Duodenal mucosa (tissue), 2 donors: ENCODE measurements around the gene TMTC2.

ENCODE experiments used
- H3K27ac ChIP-seq: one replicate; pipeline ENCODE4 v1.7.0; 2013; ENCODE audit warnings: low read depth, low read length
- H3K27me3 ChIP-seq, 2 donors: one replicate each; pipeline ENCODE4 v1.7.0; 2013; ENCODE audit warnings: low read length in 2 of 2, control low read depth in 1 of 2; ENCODE audit not compliant: insufficient read depth in 2 of 2, control insufficient read depth in 1 of 2
- H3K36me3 ChIP-seq, 2 donors: one replicate each; pipeline ENCODE4 v1.7.0; 2013; ENCODE audit warnings: low read length in 2 of 2, control low read depth in 1 of 2; ENCODE audit not compliant: insufficient read depth in 2 of 2, control insufficient read depth in 1 of 2
- H3K4me1 ChIP-seq, 2 donors: one replicate each; pipeline ENCODE4 v1.7.0; 2013; ENCODE audit warnings: low read length in 2 of 2, control low read depth in 1 of 2; ENCODE audit not compliant: insufficient read depth in 2 of 2, control insufficient read depth in 1 of 2
- H3K4me3 ChIP-seq, 2 donors: one replicate each; pipeline ENCODE4 v1.7.0; 2013; ENCODE audit warnings: low read length in 2 of 2, low read depth in 1 of 2
- H3K9ac ChIP-seq, 2 donors: one replicate each; pipeline ENCODE4 v1.7.0; 2013; ENCODE audit warnings: low read length in 2 of 2, low read depth in 1 of 2
- H3K9me3 ChIP-seq, 2 donors: one replicate each; pipeline ENCODE4 v1.7.0; 2013; ENCODE audit warnings: low read length in 2 of 2, control low read depth in 1 of 2; ENCODE audit not compliant: control insufficient read depth in 1 of 2

The TMTC2 gene

GRCh38 chr12:82931349-82932116, 244.8 kb downstream of the TMTC2 start:
- Histone ChIP-seq H3K36me3 (no peaks in the 10 kb centered on the region), H3K9ac (no peak overlapping the region), H3K9me3 (no peaks in the 10 kb centered on the region), H3K27me3 (no peaks in the 10 kb centered on the region), H3K27ac (no peak overlapping the region), H3K4me3 (no peak overlapping the region), H3K4me1 (no peaks in the 10 kb centered on the region)

DNA sequence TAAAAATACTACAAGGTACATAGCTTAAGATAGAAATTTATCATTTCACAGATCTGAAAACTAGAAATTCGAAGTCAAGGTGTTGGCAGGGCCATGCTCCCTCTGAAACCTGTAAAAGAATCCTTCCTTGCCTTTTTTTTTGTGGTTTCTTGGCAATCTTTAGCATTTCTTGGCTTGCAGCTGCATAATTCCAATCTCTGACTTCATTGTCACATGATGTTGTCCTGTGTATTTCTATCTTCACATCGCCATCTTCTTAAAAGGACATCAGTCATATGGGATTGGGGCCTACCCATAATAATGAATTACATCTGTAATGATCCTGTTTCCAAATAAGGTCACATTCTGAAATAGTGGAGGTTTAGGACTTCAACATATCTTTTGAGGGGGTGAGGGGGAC, 250.4 kb downstream of the TMTC2 start:
- no peak overlapping the region for H3K27ac ChIP-seq
- H3K27me3 ChIP-seq = no peaks in the 10 kb centered on the region
- no peaks in the 10 kb centered on the region for H3K4me1 ChIP-seq
- H3K4me3 ChIP-seq = no peak overlapping the region
- H3K36me3 ChIP-seq = no peaks in the 10 kb centered on the region
- no peaks in the 10 kb centered on the region for H3K9me3 ChIP-seq
- no peak overlapping the region for H3K9ac ChIP-seq

DNA sequence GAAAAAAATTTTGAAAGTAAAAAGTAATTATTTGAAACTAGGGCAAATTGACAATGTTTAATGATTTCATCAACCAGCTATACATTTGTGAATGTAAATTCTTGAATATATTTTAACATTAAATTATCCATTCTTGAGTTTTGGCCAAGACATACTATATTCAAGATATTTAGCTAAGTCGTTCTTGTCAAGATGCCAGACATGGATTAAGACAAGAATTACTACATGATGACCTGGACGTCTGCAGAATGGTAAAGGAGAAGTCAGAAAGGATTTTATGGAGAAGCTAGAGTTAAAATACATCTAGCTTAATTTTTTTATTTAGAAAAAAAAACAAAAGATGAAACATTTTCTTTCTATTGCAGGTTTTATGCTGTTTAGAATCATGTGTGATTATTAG, 255.8 kb downstream of the TMTC2 start:
- Histone ChIP-seq H3K9ac (no peak overlapping the region), H3K36me3 (no peaks in the 10 kb centered on the region), H3K27me3 (no peaks in the 10 kb centered on the region), H3K9me3 (no peaks in the 10 kb centered on the region), H3K4me3 (no peak overlapping the region), H3K27ac (no peak overlapping the region), H3K4me1 (no peaks in the 10 kb centered on the region)

DNA sequence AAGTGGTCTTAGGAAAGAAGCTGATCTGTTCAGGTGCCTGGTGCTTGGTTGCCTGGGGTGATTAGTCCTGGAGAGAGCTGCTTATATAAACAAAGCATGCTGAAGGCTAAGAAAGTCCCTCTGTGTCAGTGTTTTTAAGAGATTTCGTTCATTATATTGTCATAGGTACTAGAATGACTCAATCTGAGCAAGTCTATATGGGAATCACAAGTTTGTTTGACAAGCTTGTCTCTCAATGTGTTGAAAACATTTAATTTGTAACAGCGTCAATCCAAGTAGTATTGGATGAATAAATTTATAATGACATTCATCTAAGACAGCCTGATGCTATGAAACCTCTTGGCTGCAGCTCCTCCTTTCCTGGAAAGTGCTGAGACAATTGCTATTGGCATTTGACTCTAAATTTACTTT, 256.3 kb downstream of the TMTC2 start:
- Histone ChIP-seq H3K4me1 (no peaks in the 10 kb centered on the region), H3K4me3 (no peak overlapping the region), H3K27me3 (no peaks in the 10 kb centered on the region), H3K9me3 (no peaks in the 10 kb centered on the region), H3K27ac (no peak overlapping the region), H3K9ac (no peak overlapping the region), H3K36me3 (no peaks in the 10 kb centered on the region)

DNA sequence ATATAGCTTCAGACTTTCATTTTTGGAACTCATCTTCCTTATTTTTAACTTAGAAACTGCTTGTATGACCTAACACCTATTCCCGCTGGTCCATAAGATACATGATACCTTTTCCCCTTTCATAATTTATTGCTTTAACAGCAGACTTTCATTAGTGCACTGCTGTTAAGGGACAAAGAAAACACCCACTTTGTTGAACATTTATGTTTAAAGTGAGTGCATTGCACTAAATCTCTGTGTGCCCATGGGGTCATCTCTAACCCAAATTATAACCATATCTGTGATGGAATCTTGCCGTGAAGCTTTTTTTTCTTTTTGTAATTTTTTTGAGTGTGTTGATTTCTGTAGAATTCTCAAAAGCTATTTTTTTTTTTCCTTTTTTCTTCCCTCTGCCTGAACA, 261.8 kb downstream of the TMTC2 start:
- H3K27me3 ChIP-seq = no peaks in the 10 kb centered on the region
- no peaks in the 10 kb centered on the region for H3K36me3 ChIP-seq
- H3K4me3 ChIP-seq = no peak overlapping the region
- no peaks in the 10 kb centered on the region for H3K9me3 ChIP-seq
- no peak overlapping the region for H3K9ac ChIP-seq
- peaks cover 0 to 13% of the 10 kb centered on the region in 2 donors for H3K4me1 ChIP-seq
- no peak overlapping the region for H3K27ac ChIP-seq

- Histone ChIP-seq H3K9ac (no peak overlapping the region), H3K4me3 (no peak overlapping the region), H3K36me3 (no peaks in the 10 kb centered on the region), H3K4me1 (peaks cover 0 to 13% of the 10 kb centered on the region in 2 donors), H3K27me3 (no peaks in the 10 kb centered on the region), H3K9me3 (no peaks in the 10 kb centered on the region), H3K27ac (no peak overlapping the region)
Measured at GRCh38 chr12:82950356-82950755, 263.6 kb downstream of the TMTC2 start.

DNA sequence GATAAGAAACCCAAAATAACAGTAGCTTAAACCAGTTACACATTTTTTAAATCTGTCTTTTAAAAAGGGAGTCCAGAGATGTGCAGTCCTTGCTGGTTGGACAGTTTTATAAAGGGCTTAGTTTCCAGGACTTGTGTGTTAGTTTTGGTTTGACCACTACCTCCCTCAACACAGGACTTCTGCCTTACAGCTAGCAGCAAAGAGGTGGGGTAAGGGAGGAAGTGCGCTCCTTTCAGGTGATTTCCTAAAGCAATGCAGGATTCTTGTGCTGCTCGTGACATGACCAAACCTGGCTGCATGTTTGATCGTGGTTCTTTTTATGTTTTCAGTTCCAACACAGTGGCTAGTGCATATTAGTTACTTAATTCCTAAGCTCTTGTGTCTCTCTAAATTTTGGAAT, 266.2 kb downstream of the TMTC2 start:
- H3K9me3 ChIP-seq = no peaks in the 10 kb centered on the region
- H3K9ac ChIP-seq = no peak overlapping the region
- H3K36me3 ChIP-seq = no peaks in the 10 kb centered on the region
- no peaks in the 10 kb centered on the region for H3K27me3 ChIP-seq
- H3K4me3 ChIP-seq = no peak overlapping the region
- H3K27ac ChIP-seq = no peak overlapping the region
- H3K4me1 ChIP-seq = peaks cover 0 to 13% of the 10 kb centered on the region in 2 donors

DNA sequence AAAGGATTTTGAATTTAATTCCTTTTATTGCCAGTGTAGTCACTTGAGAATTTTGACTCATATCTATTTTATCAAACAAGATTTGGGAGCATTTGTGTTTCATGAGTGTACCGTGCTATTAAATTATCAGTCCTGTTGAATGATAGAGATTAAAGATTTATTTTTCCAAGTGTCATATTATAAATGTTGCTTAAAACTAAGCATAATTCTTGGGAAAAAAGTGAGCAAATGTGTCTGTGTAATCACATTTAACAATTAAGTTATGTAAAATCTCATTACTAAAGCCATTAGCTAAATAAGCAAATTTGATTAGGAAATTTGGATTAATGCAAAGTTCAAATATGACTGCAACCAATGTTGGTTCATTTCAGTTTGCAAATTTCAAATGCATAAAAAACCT, 266.7 kb downstream of the TMTC2 start:
- Histone ChIP-seq H3K4me1 (peaks cover 0 to 13% of the 10 kb centered on the region in 2 donors), H3K9ac (no peak overlapping the region), H3K36me3 (no peaks in the 10 kb centered on the region), H3K27ac (no peak overlapping the region), H3K4me3 (no peak overlapping the region), H3K9me3 (no peaks in the 10 kb centered on the region), H3K27me3 (no peaks in the 10 kb centered on the region)

DNA sequence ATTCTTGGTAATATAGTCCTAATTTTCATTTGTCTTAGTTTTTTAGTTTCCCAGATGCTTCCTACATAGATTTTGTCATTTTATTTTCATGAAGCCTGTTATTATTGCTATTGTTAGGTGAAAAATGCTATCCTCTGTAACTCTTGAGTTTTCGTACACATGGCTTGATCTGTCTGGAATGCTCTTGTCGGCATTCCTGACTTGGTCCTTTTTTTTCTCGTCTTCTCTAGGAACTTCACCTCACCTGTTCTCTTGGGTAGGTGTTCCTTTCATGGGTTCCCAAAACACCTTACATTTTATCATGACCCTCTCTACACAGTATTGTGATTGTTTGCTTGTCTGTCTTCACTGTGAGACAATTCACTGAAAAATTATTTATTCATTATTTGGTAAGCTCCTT, 267.4 kb downstream of the TMTC2 start:
- Histone ChIP-seq H3K4me3 (no peak overlapping the region), H3K27ac (no peak overlapping the region), H3K27me3 (no peaks in the 10 kb centered on the region), H3K9ac (no peak overlapping the region), H3K9me3 (no peaks in the 10 kb centered on the region), H3K36me3 (no peaks in the 10 kb centered on the region), H3K4me1 (peaks cover 0 to 13% of the 10 kb centered on the region in 2 donors)

DNA sequence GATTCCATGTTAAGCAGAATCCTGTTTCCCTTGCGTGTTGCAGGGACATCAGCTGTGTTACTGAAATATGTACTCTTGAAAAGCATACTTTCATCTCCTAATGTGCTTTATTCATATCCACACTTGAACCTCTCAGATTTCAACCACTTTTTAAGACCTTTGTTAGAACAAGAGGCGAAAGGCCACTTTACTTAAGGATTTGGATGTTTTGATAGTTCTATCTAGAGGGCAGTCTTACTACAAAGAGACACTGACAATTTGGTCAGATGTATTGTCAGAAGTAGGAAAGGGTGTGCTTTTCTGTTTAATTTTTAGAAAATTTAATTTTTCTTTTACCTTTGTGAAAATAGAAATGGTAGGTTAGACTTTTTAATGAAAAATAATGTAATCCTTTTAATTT, 267.9 kb downstream of the TMTC2 start:
- no peaks in the 10 kb centered on the region for H3K36me3 ChIP-seq
- H3K27ac ChIP-seq = no peak overlapping the region
- no peak overlapping the region for H3K4me3 ChIP-seq
- no peaks in the 10 kb centered on the region for H3K27me3 ChIP-seq
- peaks cover 0 to 13% of the 10 kb centered on the region in 2 donors for H3K4me1 ChIP-seq
- H3K9me3 ChIP-seq = no peaks in the 10 kb centered on the region
- H3K9ac ChIP-seq = no peak overlapping the region
